ES-I3 (cell line): ENCODE measurements around the gene PCBP3.
A peak's percentile ranks its signal among the peaks of the same experiment; 100 is the strongest.

ENCODE experiments used
- H3K36me3 ChIP-seq: 2 replicates; pipeline ENCODE4 v1.6.1; 2013; ENCODE audit warnings: mild to moderate bottlenecking, low read length, control low read depth, moderate library complexity; ENCODE audit not compliant: insufficient read depth
- H3K4me1 ChIP-seq: 2 replicates; pipeline ENCODE4 v1.6.1; 2013; ENCODE audit warnings: mild to moderate bottlenecking, control low read depth, low read length; ENCODE audit not compliant: insufficient read depth
- H3K9ac ChIP-seq: 2 replicates; pipeline ENCODE4 v1.6.1; 2013; ENCODE audit warnings: low read depth, mild to moderate bottlenecking, low read length, moderate library complexity
- H3K9me3 ChIP-seq: 2 replicates; pipeline ENCODE4 v1.6.1; 2013; ENCODE audit warnings: mild to moderate bottlenecking, low read length, moderate library complexity; ENCODE audit not compliant: control insufficient read depth, insufficient read depth

PCBP3 gene

GRCh38 chr21:45982758-45983648 is 339.5 kb downstream of the PCBP3 start:
- Histone ChIP-seq H3K9me3 (no peaks in the 10 kb centered on the region), H3K4me1 (peaks cover 6% of the 10 kb centered on the region; the same call in 1 of the 2 replicates), H3K9ac (peak overlapping the region; percentile 81; the same call in 1 of the 2 replicates), H3K36me3 (no peaks in the 10 kb centered on the region; the same call in 1 of the 2 replicates)

DNA sequence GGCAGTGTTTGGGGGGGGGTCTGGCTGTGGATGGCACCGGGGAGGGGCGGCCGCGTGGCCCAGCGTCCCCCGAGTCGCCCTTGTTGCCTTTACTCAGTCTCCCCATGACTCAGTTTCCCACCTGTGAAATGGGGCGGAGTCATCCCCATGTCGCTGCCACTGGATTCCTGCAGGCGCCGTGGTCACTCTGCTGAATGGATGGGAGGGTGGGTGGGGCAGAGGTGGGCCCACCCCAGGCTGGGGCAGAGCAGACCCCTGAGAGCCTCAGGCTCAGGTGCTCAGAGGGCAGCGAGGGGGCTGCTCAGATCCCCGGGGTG is 340.1 kb downstream of the PCBP3 start:
- Histone ChIP-seq H3K9me3 (no peaks in the 10 kb centered on the region), H3K36me3 (no peaks in the 10 kb centered on the region; the same call in 1 of the 2 replicates), H3K4me1 (peaks cover 6% of the 10 kb centered on the region; the same call in 1 of the 2 replicates), H3K9ac (no peak overlapping the region)

GRCh38 chr21:45983981-45984551 is 340.5 kb downstream of the PCBP3 start:
- peaks cover 5% of the 10 kb centered on the region; the same call in 1 of the 2 replicates for H3K4me1 ChIP-seq
- H3K9me3 ChIP-seq = no peaks in the 10 kb centered on the region
- H3K9ac ChIP-seq = no peak overlapping the region
- no peaks in the 10 kb centered on the region; the same call in 1 of the 2 replicates for H3K36me3 ChIP-seq

- H3K9me3 ChIP-seq = no peaks in the 10 kb centered on the region
- peaks cover 4% of the 10 kb centered on the region; the same call in 1 of the 2 replicates for H3K4me1 ChIP-seq
- no peaks in the 10 kb centered on the region; the same call in 1 of the 2 replicates for H3K36me3 ChIP-seq
- no peak overlapping the region for H3K9ac ChIP-seq
Observed at GRCh38 chr21:45984584-45985095, 341.1 kb downstream of the PCBP3 start.

DNA sequence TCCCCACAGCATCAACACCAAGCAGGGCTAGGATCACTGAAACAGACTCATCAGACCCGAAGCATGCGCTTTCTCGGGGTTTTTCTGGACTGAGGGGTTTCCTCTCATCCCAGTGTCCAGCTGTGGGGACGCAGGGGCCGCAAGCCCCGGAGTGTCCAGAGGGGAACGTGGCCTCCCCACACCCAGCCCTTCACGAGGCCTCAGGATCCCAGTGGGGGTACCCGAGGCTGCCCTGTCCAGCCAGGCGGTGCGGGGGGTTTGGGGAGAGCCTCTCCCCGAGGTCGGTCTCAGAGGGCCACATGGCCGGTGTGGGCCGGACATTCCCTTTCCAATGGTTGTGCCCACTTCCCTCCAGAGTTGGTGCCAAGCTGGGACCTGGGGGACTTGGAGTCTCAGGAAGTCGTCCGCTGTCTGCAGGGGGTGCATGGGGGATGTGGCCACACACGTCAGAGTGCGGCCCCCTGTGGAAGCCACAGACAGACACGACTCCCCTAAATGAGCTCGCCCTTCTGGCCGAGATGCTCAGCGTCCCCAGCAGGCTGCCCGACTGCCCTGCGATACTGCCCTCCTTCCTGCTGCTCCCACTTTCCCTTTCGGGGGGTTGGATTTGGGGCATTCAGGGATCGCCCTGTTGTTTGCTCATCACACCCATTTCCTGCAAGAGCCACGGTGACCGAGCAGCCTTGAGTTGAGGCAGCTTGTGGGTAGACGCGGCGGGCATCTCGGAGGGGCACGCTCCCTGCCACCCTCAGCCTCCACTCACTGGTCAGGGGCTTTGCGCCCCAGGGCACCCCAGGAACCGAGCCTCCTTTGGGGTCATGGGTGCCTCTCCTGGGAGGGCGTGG is 342.2 kb downstream of the PCBP3 start:
- Histone ChIP-seq H3K9ac (no peak overlapping the region), H3K4me1 (peaks cover 2% of the 10 kb centered on the region; the same call in 1 of the 2 replicates), H3K9me3 (no peaks in the 10 kb centered on the region), H3K36me3 (no peaks in the 10 kb centered on the region; the same call in 1 of the 2 replicates)

GRCh38 chr21:45986316-45987051 is 343.0 kb downstream of the PCBP3 start:
- no peaks in the 10 kb centered on the region for H3K9me3 ChIP-seq
- H3K36me3 ChIP-seq = no peaks in the 10 kb centered on the region; the same call in 1 of the 2 replicates
- no peak overlapping the region for H3K9ac ChIP-seq
- H3K4me1 ChIP-seq = no peaks in the 10 kb centered on the region; the same call in 1 of the 2 replicates

DNA sequence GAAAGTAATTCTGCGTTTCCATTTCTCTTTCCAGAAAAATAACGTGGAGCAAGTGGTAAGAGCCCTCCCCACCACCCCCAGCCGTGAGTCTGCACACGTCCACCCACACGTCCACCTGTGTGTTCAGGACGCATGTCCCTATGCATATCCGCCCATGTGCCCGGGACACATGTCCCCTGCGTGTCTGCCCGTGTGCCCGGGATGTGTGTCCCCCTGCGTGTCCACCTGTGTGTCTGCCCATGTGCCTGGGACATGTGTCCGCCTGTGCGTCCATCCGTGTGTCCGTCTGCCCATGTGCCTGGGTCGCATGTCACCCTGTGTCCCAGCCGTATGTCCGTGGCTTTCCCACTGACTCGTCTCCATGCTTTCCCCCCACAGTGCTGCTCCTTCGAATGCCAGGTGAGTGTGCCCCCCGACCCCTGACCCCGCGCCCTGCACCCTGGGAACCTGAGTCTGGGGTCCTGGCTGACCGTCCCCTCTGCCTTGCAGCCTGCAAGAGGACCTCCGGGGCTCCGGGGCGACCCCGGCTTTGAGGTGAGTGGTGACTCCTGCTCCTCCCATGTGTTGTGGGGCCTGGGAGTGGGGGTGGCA is 343.7 kb downstream of the PCBP3 start:
- Histone ChIP-seq H3K36me3 (no peaks in the 10 kb centered on the region; the same call in 1 of the 2 replicates), H3K4me1 (no peaks in the 10 kb centered on the region; the same call in 1 of the 2 replicates), H3K9ac (no peak overlapping the region), H3K9me3 (no peaks in the 10 kb centered on the region)

DNA sequence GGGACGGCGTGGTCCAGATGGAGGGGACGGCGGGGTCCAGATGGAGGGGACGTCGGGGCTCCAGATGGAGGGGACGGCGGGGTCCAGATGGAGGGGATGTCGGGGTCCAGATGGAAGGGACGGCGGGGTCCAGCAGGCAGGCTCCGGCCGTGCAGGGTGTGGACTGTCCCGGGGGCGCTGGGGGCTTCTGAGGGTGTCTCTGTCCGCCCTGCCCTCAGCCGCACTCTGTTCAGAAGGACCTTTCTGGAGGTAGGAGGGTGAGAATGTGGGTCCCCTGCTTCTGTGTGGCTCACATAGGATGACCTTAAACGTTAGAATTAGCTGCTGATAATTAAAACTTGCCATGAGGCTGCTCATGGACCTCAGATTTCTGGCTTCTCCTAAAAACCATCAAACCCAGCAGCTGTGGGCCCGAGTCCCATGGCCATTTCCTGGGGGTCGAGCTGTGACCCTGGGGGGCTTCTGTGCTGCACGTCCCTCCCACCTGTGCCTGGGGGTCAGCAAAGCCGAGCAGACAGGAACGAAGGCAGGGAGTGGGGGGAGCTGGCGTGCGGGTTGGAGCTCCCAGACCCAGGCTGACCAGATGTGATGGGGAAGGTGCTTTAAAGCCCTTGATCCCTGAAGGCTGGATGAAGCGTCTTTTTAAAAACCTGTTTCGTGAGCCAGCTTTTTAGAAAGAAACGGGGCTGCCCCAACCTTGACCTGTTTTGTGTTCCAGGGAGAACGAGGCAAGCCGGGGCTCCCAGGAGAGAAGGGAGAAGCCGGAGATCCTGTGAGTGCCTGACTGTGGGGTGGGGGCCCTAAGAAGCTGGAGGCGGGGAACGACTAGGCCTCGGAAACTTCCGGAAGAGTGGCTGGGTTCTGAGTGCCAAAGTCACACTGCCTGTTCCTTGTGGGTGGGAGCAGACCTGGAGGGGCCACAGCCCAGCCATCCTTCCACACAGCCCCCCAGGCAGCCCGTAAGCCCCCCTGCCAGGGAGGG is 345.1 kb downstream of the PCBP3 start:
- Histone ChIP-seq H3K9ac (no peak overlapping the region), H3K9me3 (no peaks in the 10 kb centered on the region), H3K4me1 (no peaks in the 10 kb centered on the region), H3K36me3 (no peaks in the 10 kb centered on the region; the same call in 1 of the 2 replicates)

GRCh38 chr21:45989355-45990048 is 346.0 kb downstream of the PCBP3 start:
- no peaks in the 10 kb centered on the region for H3K9me3 ChIP-seq
- H3K36me3 ChIP-seq = no peaks in the 10 kb centered on the region; the same call in 1 of the 2 replicates
- H3K9ac ChIP-seq = no peak overlapping the region
- no peaks in the 10 kb centered on the region for H3K4me1 ChIP-seq

- H3K4me1 ChIP-seq = no peaks in the 10 kb centered on the region
- H3K9ac ChIP-seq = no peak overlapping the region
- H3K9me3 ChIP-seq = no peaks in the 10 kb centered on the region
- no peaks in the 10 kb centered on the region; the same call in 1 of the 2 replicates for H3K36me3 ChIP-seq
Observed at GRCh38 chr21:45990049-45990711, 346.7 kb downstream of the PCBP3 start.

DNA sequence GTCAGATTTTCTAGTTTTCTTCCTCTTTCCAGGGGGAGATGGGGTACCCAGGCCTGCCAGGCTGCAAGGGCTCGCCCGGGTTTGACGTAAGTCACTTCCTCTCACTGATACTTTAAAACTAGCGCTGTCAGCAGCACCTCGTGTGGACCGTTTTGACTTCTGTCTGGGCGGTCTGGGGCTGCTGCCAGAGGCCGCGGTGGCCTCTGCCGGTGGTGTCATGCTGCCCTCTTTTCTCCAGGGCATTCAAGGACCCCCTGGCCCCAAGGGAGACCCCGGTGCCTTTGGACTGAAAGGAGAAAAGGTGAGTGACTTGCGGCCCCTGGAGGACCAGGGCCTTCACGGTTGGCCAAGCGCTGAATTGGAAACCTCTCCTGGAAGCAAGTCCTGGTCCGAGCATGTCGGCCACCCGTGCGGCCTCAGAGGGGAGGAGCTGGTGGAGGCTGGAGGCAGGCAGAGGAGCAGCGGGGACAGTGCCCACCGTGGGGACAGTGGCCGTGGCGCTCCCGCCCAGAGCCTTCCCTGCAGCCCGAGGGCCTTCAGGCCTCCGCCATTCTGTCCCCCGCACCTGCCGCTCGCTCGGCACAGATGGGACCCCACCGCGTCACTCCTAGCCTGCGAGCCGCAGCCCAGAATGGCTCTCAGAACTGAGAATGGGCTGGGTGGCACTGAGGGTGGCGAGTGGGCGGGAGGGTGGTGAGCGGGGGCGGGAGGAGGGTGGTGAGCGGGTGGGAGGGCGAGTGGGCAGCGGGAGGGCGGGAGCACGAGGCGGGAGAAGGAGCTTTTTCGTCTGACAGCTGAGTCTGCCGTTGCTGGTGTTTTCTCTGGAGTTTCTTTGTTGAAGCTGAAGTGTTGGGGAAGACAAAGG is 347.4 kb downstream of the PCBP3 start:
- Histone ChIP-seq H3K9me3 (no peaks in the 10 kb centered on the region), H3K9ac (no peak overlapping the region), H3K36me3 (no peaks in the 10 kb centered on the region; the same call in 1 of the 2 replicates), H3K4me1 (no peaks in the 10 kb centered on the region)
